Dendritic cell treated with granulocyte-macrophage colony-stimulating factor and Interleukin-4, amounts not matched to agents 40 ng/mL and 50 ng/mL, for 4 days (primary cell): ENCODE measurements around the gene ISYNA1.

Experiments
- H3K27ac Mint-ChIP-seq: one replicate; pipeline ENCODE4 v1.8.0; 2022; ENCODE audit warnings: mild to moderate bottlenecking, mixed read lengths
- H3K27me3 Mint-ChIP-seq: one replicate; pipeline ENCODE4 v1.8.0; 2022; ENCODE audit warnings: mild to moderate bottlenecking, mixed read lengths
- H3K36me3 Mint-ChIP-seq: one replicate; pipeline ENCODE4 v1.8.0; 2022; ENCODE audit warnings: low read depth, mixed read lengths
- H3K4me1 Mint-ChIP-seq: one replicate; pipeline ENCODE4 v1.8.0; 2022; ENCODE audit warnings: low read depth, mixed read lengths
- H3K4me3 Mint-ChIP-seq: one replicate; pipeline ENCODE4 v1.8.0; 2022; ENCODE audit warnings: mild to moderate bottlenecking, moderate library complexity, mixed read lengths
- H3K9me3 Mint-ChIP-seq: one replicate; pipeline ENCODE4 v1.8.0; 2022; ENCODE audit warnings: mixed read lengths
- intact Hi-C: fragments of 100-400 bp; cut with micrococcal nuclease; formaldehyde crosslinking; loops from one replicate; pipeline ENCODE4 v1.15.0; 2022

ISYNA1 gene

DNA sequence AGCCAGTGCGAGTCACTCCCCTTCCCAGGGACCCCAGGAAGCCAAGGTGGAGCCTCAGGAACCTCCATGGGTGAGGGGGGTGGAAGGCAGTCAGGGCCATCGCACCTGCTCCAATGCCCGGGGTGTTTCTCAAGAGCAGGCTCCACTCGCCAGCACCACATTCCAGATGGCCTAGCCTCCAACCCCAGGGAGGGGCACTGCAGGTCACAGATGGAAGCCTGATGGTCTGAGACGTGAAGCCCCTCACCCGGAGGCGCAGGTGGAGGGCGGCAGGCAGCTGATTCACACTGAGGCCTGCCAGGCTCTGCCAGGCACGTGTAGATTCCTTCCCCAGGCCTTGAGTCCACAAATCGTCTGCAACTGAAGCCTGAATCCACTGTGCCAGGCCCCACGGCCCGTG is 23.0 kb upstream of the ISYNA1 start:
- Mint-ChIP-seq H3K27ac (no peak overlapping the region), H3K36me3 (peaks cover 100% of the 10 kb centered on the region), H3K9me3 (no peaks in the 10 kb centered on the region), H3K27me3 (no peaks in the 10 kb centered on the region), H3K4me3 (no peak overlapping the region), H3K4me1 (peaks cover 25% of the 10 kb centered on the region)
- intact Hi-C loops = no loop called here

DNA sequence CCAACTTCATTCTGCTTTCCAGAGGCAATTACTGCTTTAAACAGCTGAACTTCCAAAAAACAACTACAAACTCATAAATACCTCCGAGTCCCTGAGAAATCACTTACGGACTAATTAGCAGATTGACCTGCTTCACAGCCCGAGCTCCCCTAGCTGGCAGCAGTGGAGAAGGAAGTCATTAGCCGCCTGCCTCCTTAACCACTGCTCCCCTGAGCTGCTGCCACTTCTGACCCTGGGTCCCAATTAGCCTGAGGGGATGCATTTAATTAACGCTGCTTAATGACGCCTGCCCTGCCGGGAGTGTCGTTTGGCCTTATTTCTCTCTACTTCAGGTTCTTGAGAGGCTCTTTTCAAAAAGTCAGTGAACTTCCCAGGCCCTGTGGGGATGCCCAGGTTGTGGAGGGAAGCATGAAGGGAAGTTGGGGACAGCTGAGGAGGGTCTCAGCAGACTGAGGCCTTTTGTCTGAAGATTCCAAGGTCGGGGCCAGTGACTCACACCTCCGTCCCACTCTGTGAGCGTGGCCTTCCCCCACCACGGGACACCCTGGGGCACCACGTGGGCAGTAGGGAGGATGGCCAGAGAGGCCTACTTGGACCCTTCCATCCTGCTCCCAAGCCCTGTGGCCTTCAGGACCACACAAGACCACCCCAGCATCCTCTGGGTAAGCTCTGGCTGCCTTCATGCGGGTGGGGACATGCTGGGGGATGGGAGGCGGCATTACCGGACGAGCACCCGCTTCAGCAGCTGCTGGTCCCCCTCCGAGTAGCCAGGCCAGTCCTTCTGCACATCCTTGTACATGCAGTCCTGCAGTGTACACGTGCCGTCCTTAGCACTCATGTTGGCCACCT is 19.8 kb upstream of the ISYNA1 start:
- Mint-ChIP-seq H3K4me3 (no peak overlapping the region), H3K4me1 (peaks cover 4% of the 10 kb centered on the region), H3K9me3 (no peaks in the 10 kb centered on the region), H3K27ac (no peak overlapping the region), H3K36me3 (peaks cover 94% of the 10 kb centered on the region), H3K27me3 (no peaks in the 10 kb centered on the region)
- intact Hi-C loops = no loop called here

DNA sequence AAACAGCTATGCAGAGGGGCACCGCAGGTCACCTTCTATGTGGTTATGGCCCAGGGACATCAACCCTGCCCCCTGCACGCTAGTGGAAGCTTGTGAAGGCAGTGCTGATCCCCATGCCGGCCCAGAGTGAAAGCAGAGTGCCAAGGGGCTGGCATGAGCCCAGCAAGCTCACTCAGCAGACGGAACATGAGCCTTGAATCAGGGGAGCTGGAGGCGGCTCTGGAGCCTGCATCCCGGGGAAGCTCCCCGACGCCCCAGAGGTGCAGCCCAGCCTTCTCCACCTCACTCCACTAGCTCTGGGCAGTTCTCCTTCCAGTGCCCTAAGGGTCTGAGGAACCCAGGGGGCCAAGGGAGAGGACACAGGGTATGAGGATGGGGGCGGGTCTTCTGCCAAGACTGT is 19.0 kb upstream of the ISYNA1 start:
- Mint-ChIP-seq H3K27ac (no peak overlapping the region), H3K9me3 (no peaks in the 10 kb centered on the region), H3K36me3 (peaks cover 94% of the 10 kb centered on the region), H3K4me3 (no peak overlapping the region), H3K27me3 (no peaks in the 10 kb centered on the region), H3K4me1 (peaks cover 4% of the 10 kb centered on the region)
- intact Hi-C loops = no loop called here

DNA sequence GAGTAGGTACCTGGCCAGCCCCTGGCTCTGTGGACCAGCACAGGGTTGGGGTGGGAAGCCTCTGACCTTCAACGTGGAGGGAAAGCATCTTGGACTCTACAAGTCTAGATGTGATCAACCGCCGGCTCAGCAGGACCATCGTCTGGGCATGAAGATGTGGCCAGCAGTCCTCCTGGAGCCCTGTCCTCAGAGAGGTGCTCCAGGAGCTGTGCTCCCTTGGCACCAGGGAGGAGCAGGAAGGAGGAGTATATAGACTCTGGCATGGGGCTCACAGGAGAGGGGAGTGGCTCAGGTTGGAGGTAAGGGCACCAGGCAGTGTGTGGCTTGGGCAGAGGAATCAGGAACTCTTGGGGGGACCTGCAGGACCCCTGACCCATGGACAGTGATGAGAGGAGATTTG is 18.3 kb upstream of the ISYNA1 start:
- peaks cover 94% of the 10 kb centered on the region for H3K36me3 Mint-ChIP-seq
- H3K4me1 Mint-ChIP-seq = peaks cover 7% of the 10 kb centered on the region
- no peaks in the 10 kb centered on the region for H3K9me3 Mint-ChIP-seq
- no peak overlapping the region for H3K27ac Mint-ChIP-seq
- no peaks in the 10 kb centered on the region for H3K27me3 Mint-ChIP-seq
- H3K4me3 Mint-ChIP-seq = no peak overlapping the region
- intact Hi-C loops = no loop called here

DNA sequence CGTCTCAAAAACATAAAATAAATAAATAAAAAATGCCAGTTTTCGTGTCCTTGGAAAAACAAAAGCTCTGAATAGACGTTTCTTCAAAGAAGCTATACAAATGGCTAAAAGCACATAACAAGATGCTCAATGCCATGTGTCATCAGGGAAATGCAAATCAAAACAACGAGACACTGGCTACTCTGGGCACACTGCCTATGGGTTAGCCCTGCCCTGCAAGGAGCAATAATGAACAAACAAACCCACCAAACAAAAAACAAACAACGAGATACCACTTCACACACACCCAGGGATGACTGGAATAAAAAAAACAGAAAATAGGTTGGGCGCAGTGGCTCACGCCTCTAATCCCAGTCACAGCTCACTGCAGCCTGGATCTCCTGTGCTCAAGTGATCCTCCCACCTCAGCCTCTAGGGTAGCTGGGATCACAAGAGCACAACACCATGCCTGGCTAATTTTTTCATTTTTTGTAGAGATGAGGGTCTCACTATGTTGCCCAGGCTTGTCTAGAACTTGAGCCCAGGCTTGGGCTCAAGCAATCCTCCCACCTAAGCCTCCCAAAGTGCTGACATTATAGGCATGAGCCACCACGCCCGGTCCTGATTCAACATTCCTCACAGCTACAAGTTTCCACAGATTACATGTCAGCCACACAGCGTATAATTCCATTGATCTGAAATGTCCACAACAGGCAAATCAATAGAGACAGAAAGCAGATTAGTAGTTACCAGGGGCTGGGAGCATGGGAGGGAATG is 15.5 kb upstream of the ISYNA1 start:
- Mint-ChIP-seq H3K9me3 (no peaks in the 10 kb centered on the region), H3K4me3 (no peak overlapping the region), H3K27me3 (no peaks in the 10 kb centered on the region), H3K4me1 (peaks cover 22% of the 10 kb centered on the region), H3K36me3 (peaks cover 94% of the 10 kb centered on the region), H3K27ac (no peak overlapping the region)
- intact Hi-C loops = loop anchor here (5.0 kb wide), 1 partner anchor 394 kb away; no protein-coding TSS in a partner anchor

DNA sequence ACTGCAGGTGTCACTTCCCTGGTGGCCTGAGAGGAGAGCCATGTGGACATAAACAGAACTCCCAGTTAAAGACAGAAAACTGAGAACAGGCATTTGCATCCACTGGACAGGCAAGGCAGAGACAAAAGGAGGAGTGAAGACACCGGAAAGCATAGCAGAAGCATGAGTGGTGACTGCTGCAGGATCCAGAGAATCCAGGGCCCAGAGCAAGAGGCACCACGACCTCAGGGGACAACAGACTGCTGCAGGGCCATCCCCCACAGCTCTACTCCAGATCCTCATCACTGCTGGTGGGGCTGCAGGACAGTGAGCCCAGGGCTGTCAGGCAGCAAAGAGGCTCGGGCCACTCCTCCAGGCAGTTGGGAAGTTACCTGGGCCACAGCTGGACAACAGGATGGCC is 14.5 kb upstream of the ISYNA1 start:
- Mint-ChIP-seq H3K36me3 (peaks cover 94% of the 10 kb centered on the region), H3K9me3 (no peaks in the 10 kb centered on the region), H3K4me3 (no peak overlapping the region), H3K27ac (no peak overlapping the region), H3K27me3 (no peaks in the 10 kb centered on the region), H3K4me1 (peaks cover 24% of the 10 kb centered on the region)
- intact Hi-C loops = loop anchor here (5.0 kb wide), 1 partner anchor 395 kb away; no protein-coding TSS in a partner anchor

DNA sequence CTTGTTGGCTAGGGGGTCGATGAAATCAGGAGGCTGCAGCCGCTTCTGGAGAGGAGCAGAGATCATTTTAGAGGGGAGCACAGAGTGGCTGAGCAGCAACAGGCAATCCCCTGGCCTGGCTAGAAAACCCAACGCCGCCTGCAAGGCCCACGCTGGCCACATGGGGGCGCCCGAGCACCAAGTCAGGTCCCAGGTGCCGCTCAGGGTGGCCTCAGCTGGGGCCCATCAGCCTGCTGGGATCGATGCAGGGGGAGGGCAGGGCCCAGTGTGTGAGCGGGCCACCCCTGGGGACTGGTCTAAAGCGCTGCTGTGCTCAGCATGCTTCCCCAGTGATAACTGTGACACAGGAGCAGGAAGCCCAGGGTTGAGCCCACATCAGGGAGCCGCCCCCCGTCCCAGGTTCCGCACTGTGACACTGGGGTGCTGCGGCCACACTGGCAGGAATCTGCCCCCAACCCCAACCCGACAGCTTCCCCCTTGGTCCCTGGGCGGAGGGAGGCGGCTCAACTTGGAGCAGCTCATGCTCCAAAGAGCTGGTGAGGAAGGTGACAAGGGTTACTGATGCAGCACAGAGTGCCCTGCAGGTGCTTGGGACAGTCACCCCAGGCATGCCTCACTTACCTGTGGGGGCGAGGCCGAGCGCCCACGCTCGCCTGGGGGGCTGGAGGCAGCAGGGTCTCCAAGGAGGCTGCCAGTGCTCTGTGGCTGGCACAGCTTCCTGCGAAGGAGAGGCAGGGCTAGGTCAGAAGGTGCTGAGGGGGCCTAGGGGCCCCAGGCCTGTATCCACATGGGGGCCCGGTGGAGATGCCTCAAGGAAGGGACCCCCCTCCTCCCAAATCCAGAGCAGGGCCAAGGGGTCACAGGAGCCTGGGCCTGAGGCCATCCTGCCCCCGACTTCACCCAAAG is 13.3 kb upstream of the ISYNA1 start:
- H3K27ac Mint-ChIP-seq = peak overlapping the region; percentile 11
- H3K27me3 Mint-ChIP-seq = no peaks in the 10 kb centered on the region
- H3K4me3 Mint-ChIP-seq = no peak overlapping the region
- H3K9me3 Mint-ChIP-seq = no peaks in the 10 kb centered on the region
- peaks cover 94% of the 10 kb centered on the region for H3K36me3 Mint-ChIP-seq
- intact Hi-C loops = loop anchor here (5.0 kb wide), 1 partner anchor 396 kb away; no protein-coding TSS in a partner anchor
- H3K4me1 Mint-ChIP-seq = peaks cover 20% of the 10 kb centered on the region

DNA sequence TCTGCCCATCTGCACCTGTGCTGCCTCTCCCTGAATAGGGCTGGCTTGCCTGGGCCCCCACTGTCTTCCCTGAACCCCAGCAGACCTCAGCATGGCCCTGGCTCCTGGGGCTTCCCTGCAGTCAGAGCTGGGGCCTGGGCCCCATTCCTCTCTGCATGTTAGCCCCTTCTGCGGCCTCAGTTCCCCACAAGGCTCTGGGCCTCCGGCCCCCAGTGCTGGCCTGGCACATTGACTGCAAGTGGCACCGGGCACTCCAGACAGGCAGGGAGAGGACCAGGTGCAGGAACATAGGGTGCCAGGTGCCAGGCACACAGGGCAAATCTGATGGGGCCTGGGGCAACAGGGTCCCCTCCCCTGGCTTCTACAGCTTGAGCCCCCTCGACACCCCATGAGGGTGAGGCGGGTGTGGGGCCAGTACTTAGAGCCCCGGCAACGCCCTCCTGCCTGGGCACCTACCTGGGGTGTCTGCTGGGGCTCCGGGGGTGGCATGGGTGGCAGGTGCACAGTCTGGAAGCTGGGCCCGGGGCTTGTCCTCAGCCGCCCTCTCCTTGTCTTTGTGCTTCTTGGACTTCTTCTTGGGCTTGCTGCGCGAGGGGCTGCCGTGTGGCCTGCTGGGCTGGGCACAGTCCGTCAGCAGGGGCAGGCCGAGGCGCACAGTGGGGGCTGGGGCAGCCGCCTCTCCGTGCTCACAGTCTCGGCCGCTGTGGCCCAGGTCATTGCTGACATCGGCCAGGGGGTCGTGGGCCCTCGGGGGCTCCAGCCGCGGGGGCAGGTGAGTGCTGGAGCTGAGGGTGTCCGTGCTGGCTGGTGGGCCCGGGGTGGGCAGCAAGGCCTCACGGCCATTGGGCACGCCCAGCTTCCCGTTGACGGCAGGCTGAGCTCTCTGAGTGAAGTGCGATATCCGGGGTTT is 12.3 kb upstream of the ISYNA1 start:
- Mint-ChIP-seq H3K27me3 (no peaks in the 10 kb centered on the region), H3K27ac (peak overlapping the region; percentile 11), H3K4me3 (no peak overlapping the region), H3K9me3 (no peaks in the 10 kb centered on the region), H3K36me3 (peaks cover 94% of the 10 kb centered on the region), H3K4me1 (peaks cover 19% of the 10 kb centered on the region)
- intact Hi-C loops = loop anchor here (5.0 kb wide), 1 partner anchor 397 kb away; no protein-coding TSS in a partner anchor

DNA sequence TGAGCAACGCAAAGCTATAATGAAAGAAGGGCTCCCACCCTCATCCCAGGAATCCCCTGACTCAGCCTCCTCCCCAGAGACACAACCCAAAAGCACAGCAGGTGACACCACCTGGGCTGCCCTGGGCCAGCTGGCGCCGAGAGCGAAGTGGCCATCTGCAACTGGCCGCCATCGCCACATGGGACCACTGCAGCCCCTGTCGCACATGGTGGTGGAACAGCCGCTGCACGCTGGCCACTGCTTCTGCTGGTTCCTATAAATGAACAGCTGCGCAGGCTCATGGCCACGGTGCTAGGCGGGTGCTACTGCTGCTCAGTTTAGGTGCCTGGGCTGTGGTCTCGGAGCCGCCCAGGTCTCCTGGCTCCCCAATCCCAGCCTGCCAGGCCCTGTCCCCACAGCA is 11.6 kb upstream of the ISYNA1 start:
- intact Hi-C loops = no loop called here
- Mint-ChIP-seq H3K27me3 (no peaks in the 10 kb centered on the region), H3K4me3 (no peak overlapping the region), H3K4me1 (peaks cover 19% of the 10 kb centered on the region), H3K27ac (no peak overlapping the region), H3K9me3 (no peaks in the 10 kb centered on the region), H3K36me3 (peaks cover 95% of the 10 kb centered on the region)

DNA sequence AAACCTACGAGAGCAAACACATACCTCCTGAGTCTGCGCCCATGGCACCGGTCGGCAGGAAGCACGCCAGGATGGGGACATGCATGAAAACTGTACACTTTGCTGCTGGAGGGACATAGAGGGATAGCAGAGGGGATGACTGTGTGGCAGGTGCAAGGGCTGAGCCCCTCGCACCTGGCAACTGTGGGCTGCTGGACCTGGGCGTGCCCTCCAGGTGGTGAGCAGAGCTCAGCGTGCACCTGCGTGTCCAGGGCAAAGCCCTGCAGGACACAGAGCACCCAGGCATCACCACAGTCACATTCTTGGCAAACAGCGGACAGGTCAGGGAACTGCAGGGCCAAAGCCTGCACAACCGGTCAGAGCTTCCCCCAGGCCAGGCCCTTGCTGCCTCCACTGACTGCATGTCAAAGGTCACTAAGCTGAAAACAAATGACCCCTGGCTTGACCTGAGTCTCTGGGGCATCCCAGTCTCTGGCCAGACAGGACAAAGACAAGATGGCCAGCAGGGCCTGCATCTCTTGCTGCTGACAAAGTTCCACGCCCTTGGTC is 9.0 kb upstream of the ISYNA1 start:
- H3K27me3 Mint-ChIP-seq = no peaks in the 10 kb centered on the region
- no peak overlapping the region for H3K4me3 Mint-ChIP-seq
- H3K27ac Mint-ChIP-seq = no peak overlapping the region
- peaks cover 100% of the 10 kb centered on the region for H3K36me3 Mint-ChIP-seq
- intact Hi-C loops = no loop called here
- peaks cover 8% of the 10 kb centered on the region for H3K9me3 Mint-ChIP-seq
- peaks cover 43% of the 10 kb centered on the region for H3K4me1 Mint-ChIP-seq

DNA sequence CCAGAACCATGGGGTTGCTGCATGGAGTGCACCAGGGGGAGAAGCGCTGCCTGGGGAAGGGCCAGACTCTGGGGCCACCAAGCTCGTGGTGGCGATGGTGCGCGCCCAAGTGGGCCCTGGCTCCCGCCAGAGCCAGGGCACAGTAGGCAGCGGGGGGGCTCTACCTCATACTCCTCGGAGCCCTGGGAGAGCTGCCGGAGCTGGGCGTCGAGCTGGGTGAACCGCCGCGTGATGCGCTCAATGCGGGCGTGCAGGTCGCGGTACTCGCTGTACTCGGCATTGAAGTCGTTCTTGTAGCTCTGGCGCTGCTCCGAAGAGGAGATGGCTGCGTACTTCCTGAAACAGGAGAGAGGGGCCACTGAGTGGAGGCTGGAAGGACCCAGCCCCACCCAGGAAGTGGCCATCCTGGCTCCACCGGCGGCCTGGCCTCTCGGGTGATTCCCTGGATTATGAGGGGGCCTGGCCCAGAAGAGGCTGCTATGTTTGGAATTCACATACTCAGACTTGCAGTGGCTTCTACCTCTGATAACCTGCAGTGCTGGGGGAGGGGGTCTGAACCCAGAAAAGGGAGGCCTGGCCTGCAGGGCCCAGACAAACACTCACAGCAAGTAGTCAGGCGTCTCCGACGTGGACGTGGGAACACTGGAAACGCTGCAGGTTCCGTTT is 8.3 kb upstream of the ISYNA1 start:
- no peak overlapping the region for H3K27ac Mint-ChIP-seq
- no peak overlapping the region for H3K4me3 Mint-ChIP-seq
- H3K27me3 Mint-ChIP-seq = no peaks in the 10 kb centered on the region
- H3K36me3 Mint-ChIP-seq = peaks cover 100% of the 10 kb centered on the region
- peaks cover 47% of the 10 kb centered on the region for H3K4me1 Mint-ChIP-seq
- intact Hi-C loops = no loop called here
- peaks cover 8% of the 10 kb centered on the region for H3K9me3 Mint-ChIP-seq

DNA sequence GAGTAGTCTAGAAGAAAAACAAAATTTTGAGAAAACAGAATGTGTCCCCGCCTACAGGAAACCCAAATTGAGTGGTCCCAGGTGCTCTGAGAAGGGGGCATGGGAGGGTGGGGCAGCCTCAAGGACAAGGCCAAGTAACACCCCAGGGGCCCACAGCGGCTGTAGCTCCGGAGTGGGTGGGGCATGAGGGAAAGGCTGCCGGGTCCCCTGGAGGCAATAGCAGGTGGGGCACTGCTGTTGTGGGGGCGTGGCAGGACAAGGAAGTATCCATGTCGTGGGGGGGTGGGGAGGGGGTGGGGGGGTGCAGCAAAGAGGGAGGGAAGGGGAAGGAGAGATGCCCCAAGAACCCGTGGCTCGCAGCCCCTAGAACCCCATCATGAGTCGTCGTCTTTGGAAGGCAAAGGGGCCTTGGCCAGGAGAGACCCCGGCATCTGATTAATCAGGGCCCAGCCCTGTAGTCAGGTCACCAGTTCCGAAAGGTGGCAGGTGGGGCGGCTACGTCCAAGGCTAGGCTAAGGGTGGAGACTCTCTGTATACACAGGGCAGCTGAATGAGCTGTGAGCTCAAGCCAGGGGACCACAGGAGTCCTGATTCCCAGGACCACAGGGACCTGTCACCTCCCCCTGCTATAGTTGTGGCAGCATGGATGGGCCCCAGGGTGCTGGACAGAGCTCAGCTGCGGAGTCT is 7.5 kb upstream of the ISYNA1 start:
- peaks cover 100% of the 10 kb centered on the region for H3K36me3 Mint-ChIP-seq

More for the DNA sequence above, 7.5 kb upstream of the ISYNA1 start:
- peaks cover 4% of the 10 kb centered on the region for H3K27me3 Mint-ChIP-seq
- no peak overlapping the region for H3K27ac Mint-ChIP-seq
- H3K9me3 Mint-ChIP-seq = peaks cover 8% of the 10 kb centered on the region
- H3K4me3 Mint-ChIP-seq = no peak overlapping the region
- intact Hi-C loops = no loop called here
- peaks cover 47% of the 10 kb centered on the region for H3K4me1 Mint-ChIP-seq
